Peyer's patch (tissue), 4 donors: ENCODE measurements around the gene STK39. TPM values are rescaled to one million over a fixed set of nuclear protein-coding genes. Genes with fewer than 3 reads are reported as not detected.

ENCODE experiments used
- DNase-seq, 3 donors: peaks; one replicate each; pipeline ENCODE4 v3.0.0-alpha.2; 2017 to 2019
- H3K27ac ChIP-seq, 4 donors: fragments of 200-600 bp; sonication (generic); one replicate each; pipeline ENCODE4 v1.5.1; 2016 to 2019
- H3K27me3 ChIP-seq, 2 donors: fragments of 200-600 bp; sonication (generic); one replicate each; pipeline ENCODE4 v1.5.1; 2019
- H3K36me3 ChIP-seq, 3 donors: fragments of 200-600 bp; sonication (generic); one replicate each; pipeline ENCODE4 v1.5.1; 2016 to 2019
- H3K4me1 ChIP-seq, 4 donors: fragments of 200-600 bp; sonication (generic); one replicate each; pipeline ENCODE4 v1.5.1; 2016 to 2019
- H3K4me3 ChIP-seq, 4 donors: fragments of 200-600 bp; sonication (generic); 1 replicate in 3 of 4; 2 replicates in 1 of 4; pipeline ENCODE4 v1.5.1; 2016 to 2019; ENCODE audit warnings: mild to moderate bottlenecking in 1 of 4
- H3K9me3 ChIP-seq, 4 donors: fragments of 200-600 bp; sonication (generic); one replicate each; pipeline ENCODE4 v1.5.1; 2016 to 2019; ENCODE audit warnings: mild to moderate bottlenecking in 1 of 4
- CTCF ChIP-seq, 6 experiments: fragments of 450-650 bp in 4 of 6; fragments of 200-600 bp in 2 of 6; sonication (generic) in 1 of 6; IDR thresholded peaks; one replicate each; pipeline ENCODE4 v1.5.1; 2017 to 2019; ENCODE audit warnings: antibody characterized with exemption in 6 of 6, mild to moderate bottlenecking in 3 of 6, moderate library complexity in 1 of 6
- POLR2A ChIP-seq, 2 donors: fragments of 450-650 bp; IDR thresholded peaks; one replicate each; pipeline ENCODE4 v1.5.1; 2017; ENCODE audit warnings: antibody characterized with exemption in 2 of 2, mild to moderate bottlenecking in 2 of 2, moderate library complexity in 2 of 2
- total RNA-seq, 4 donors: library from RNA; depleted of rRNA; stranded (reverse); fragments of >200 nt; gene quantifications; one replicate each; pipeline ENCODE4 v1.1.0, GENCODE V29; 2016

Gene STK39
- total RNA-seq, 4 donors from 2014 or later, result 39.6 to 55.9 (median 51.0) TPM

GRCh38 chr2:168062936-168063335 lies 184.5 kb downstream of the STK39 start:
- Histone ChIP-seq H3K27me3 (no peaks in the 10 kb centered on the region), H3K4me1 (no peaks in the 10 kb centered on the region), H3K27ac (no peak overlapping the region), H3K9me3 (no peaks in the 10 kb centered on the region), H3K36me3 (peaks cover 0 to 24% (median 0%) of the 10 kb centered on the region in 3 donors), H3K4me3 (no peak overlapping the region)
- TF ChIP-seq CTCF (IDR thresholded peaks at IDR 0.05) (no peak), POLR2A (IDR thresholded peaks at IDR 0.05) (no peak)
- no peak for DNase-seq

DNA sequence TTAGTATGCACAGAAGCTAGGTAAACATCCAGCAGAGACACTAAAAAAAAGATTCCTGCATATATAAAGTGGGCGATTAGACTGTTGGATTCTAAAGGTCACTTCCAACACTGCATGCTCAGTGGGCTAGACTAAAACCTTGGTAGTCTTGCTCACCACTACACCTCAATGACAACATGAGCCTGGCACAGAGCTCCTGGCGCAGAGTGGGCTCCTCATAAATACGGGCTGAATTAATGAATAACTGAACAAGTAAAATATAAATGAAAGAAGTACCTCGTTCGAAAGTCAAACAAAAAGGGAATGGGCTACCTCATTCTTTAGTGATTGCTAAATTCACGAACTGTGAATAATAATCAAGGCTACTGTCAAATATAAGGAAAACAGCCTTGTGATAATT lies 185.3 kb downstream of the STK39 start:
- H3K27me3 ChIP-seq, result no peaks in the 10 kb centered on the region
- no peak overlapping the region for H3K27ac ChIP-seq
- no peak overlapping the region for H3K4me3 ChIP-seq
- TF ChIP-seq POLR2A (IDR thresholded peaks at IDR 0.05) (no peak), CTCF (IDR thresholded peaks at IDR 0.05) (no peak)
- no peaks in the 10 kb centered on the region for H3K4me1 ChIP-seq
- H3K9me3 ChIP-seq, result no peaks in the 10 kb centered on the region
- no peak for DNase-seq
- peaks cover 0 to 24% (median 0%) of the 10 kb centered on the region in 3 donors for H3K36me3 ChIP-seq

- peaks cover 0 to 24% (median 0%) of the 10 kb centered on the region in 3 donors for H3K36me3 ChIP-seq
- H3K27ac ChIP-seq, result no peak overlapping the region
- no peak for DNase-seq
- no peaks in the 10 kb centered on the region for H3K27me3 ChIP-seq
- no peaks in the 10 kb centered on the region for H3K9me3 ChIP-seq
- no peak for TF ChIP-seq CTCF (IDR thresholded peaks at IDR 0.05)
- no peak for TF ChIP-seq POLR2A (IDR thresholded peaks at IDR 0.05)
- no peak overlapping the region for H3K4me3 ChIP-seq
- no peaks in the 10 kb centered on the region for H3K4me1 ChIP-seq
These were observed 186.2 kb downstream of the STK39 start for GRCh38 chr2:168060986-168061750.

GRCh38 chr2:168059758-168060157 lies 187.6 kb downstream of the STK39 start:
- TF ChIP-seq CTCF (IDR thresholded peaks at IDR 0.05), result no peak
- Histone ChIP-seq H3K4me1 (no peaks in the 10 kb centered on the region), H3K27ac (no peak overlapping the region), H3K4me3 (no peak overlapping the region), H3K9me3 (no peaks in the 10 kb centered on the region), H3K27me3 (no peaks in the 10 kb centered on the region), H3K36me3 (peaks cover 0 to 24% (median 0%) of the 10 kb centered on the region in 3 donors)
- no peak for DNase-seq

DNA sequence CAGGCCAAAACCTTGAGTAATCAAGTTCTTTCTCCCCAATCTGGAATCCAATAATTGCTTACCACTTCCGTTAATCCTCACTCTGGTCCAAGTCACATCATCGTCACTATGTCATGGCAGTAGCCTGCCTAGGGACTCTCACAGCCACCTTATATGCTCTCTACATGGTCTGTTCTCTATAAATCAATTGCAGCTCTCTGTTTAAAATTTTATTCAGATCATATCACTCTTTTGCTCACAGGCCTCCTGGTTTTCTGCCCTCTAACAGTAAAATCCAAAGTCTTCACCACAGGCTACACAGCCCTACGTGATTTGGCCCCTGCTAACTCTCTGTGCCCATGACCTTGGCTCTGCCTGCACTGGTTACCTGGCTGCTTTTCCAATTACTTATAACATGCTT lies 188.7 kb downstream of the STK39 start:
- Histone ChIP-seq H3K27ac (no peak overlapping the region), H3K4me1 (no peaks in the 10 kb centered on the region)

More for the DNA sequence above, 188.7 kb downstream of the STK39 start:
- Histone ChIP-seq H3K9me3 (no peaks in the 10 kb centered on the region), H3K36me3 (peaks cover 0 to 24% (median 0%) of the 10 kb centered on the region in 3 donors), H3K4me3 (no peak overlapping the region), H3K27me3 (no peaks in the 10 kb centered on the region)
- no peak for TF ChIP-seq CTCF (IDR thresholded peaks at IDR 0.05)
- no peak for TF ChIP-seq POLR2A (IDR thresholded peaks at IDR 0.05)
- DNase-seq, result no peak
